GM19193 (cell line): ENCODE data around the gene EPAS1.

Experiments
- POLR2A ChIP-seq: IDR thresholded peaks from 4 replicates; pipeline ENCODE4 v1.6.1; 2011; ENCODE audit not compliant: insufficient read depth, insufficient read length; ENCODE audit errors: extremely low read depth

EPAS1 gene

GRCh38 chr2:46306988-46307655, 9.9 kb downstream of the EPAS1 start:
- no peak for TF ChIP-seq POLR2A

DNA sequence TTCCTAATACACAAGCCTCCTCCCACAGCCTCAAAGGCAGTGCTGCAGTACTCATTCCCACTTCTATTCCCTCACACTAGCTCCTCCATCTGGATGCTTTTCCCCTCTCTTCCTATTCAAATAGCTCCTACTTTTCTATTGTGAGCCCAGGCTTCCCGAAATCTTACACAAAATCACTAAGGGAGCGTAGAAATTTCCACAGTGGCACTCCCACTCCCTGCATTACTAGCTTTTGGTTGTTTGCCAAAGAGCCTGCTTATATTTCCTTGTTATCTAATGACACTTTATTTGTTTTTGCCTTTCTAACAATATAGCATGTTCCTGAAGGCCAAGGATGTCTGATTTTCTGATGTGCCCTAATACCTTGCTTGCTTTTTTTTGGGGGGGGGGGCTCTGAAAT, 10.9 kb downstream of the EPAS1 start:
- no peak for TF ChIP-seq POLR2A

DNA sequence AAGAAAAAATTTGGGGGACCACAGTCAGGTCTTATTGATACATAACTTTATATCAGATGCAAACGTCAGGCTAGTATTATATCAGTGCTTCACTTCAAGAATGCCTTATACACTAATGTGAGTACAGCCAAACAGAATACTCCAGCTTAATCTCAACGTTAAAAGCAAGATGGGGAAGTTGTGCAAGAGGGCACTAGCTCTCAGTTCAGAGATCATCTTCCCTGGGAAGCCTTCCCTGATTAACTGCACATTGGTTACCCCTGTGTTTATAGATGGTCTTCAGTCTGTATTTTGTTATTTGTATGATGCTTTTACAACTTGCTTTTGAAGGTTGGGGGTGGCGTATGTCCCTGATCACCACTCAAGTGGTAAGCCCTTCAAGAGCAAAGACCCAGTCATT, 11.4 kb downstream of the EPAS1 start:
- no peak for TF ChIP-seq POLR2A

GRCh38 chr2:46309052-46309953, 12.1 kb downstream of the EPAS1 start:
- no peak for TF ChIP-seq POLR2A

GRCh38 chr2:46310446-46310845, 13.2 kb downstream of the EPAS1 start:
- no peak for TF ChIP-seq POLR2A

DNA sequence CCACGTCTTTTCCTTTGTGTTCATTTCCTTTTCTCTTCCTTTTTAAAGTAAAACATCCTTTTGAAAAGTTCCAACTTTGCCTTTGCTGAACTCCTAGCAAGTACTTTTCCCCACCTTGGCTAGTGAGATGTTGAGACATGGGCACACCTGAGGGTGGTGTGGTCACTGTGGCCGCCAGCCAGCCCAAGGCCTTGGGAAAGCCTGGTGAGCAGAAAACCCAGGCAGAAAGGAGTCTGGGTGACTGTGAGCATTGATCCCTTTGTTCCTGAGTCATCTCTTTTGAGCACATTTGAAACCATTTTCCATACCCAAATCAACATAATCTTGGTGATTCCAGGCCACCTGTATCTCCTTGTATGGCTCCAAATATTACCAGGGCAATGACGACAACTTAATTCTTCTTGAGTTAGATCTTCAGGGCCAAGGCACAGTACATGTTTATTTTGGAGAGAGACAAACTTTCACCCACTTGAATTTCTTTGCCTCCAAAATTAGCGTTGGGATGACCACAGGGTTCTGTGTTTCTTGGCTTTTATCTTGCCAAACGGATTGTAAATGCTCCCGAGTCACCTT, 14.5 kb downstream of the EPAS1 start:
- TF ChIP-seq POLR2A: no peak

GRCh38 chr2:46313063-46313462, 15.9 kb downstream of the EPAS1 start:
- no peak for TF ChIP-seq POLR2A

DNA sequence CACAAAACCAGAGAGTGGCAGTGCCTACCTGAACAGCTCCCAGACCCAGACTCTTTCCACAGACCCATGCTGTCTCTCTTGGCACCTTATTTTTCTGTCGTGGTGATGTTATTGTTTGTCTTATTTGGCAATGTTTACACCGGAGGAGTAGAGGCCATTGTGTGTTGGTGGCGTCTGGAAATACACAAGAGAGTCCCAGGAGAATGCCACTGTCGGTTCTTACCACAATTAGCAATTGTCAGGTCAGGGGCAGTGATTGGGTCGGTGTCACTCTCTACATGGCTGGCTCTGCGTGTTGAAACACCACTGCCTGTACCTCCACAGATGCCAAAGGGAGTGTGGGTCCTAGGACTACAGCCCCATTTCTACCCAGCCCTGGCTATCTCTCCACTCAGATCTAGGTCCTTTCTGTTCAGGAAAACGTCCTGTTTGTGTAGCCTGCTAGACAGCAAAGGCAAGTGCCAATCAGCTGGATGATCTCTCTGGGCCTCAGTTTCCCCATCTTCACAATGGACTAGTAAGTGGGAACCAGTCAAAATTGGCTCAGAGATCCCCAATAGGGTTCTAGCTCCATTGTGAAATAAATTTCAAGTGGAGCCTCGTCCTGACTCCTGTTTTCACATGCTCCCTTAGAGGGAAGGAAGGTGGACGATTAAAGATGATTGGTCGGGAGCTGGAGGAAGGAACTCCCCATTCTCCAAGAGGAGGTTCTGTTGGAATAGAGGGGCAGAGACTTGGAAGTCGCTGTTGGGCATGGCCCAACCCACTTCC, 17.0 kb downstream of the EPAS1 start:
- TF ChIP-seq POLR2A: no peak

GRCh38 chr2:46315103-46315890, 18.1 kb downstream of the EPAS1 start:
- no peak for TF ChIP-seq POLR2A

- no peak for TF ChIP-seq POLR2A
Measured at GRCh38 chr2:46317094-46317486, 19.9 kb downstream of the EPAS1 start.

- TF ChIP-seq POLR2A: no peak
Measured at GRCh38 chr2:46318579-46319460, 21.6 kb downstream of the EPAS1 start.

GRCh38 chr2:46319711-46320110, 22.5 kb downstream of the EPAS1 start:
- TF ChIP-seq POLR2A: no peak

GRCh38 chr2:46320141-46320567, 22.9 kb downstream of the EPAS1 start:
- TF ChIP-seq POLR2A: no peak
